GM21717 (cell line): Measurements from ENCODE around the gene NOXRED1.
A peak's percentile ranks its signal among the peaks of the same experiment; 100 is the strongest.
"Not testable (repeated sequence)": the region's sequence is repeated elsewhere in the genome, so short reads cannot be mapped to it uniquely, and the experiment has no call there.

Experiments
- ATAC-seq: cut with Tn5 transposase; IDR thresholded peaks from one replicate; pipeline ENCODE4 v1.9.1; 2021; ENCODE audit warnings: mild to moderate bottlenecking, moderate library complexity; ENCODE audit not compliant: unreplicated experiment

The NOXRED1 gene, protein sequence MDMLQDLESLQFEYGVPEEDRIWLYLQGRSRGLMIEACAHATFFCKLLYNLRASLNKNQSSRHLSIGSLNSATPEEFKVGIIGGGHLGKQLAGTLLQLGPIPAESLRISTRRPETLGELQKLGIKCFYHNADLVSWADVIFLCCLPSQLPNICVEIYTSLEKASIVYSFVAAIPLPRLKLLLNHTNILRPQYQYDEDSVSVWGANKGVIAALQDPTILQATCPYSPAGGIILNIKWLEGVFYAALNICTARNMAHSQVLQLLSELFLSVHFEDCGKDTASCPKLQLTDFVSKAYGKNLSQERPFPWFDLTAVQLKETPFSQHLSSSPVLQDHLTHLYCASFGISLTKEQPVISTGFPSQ

DNA sequence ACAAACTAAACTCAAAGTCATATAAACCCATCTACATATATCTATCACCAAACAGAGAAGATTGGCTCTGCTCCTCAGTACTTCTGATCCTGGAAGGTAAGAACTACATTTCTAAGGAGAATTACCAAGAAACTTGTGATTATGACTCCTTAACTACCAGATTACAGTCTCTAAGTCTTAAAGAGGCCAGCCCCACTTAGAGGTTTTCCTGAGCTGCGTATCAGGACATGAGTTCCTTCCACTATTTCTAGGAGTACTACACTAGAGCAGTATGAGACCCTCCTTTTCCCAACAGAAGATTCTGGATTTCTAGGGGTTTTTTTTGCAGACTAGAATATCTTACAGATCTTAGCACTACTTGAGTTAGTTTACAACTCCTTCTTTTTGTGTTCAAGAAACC, at the start of gene NOXRED1:
Gene NOXRED1, minus strand, starts transcription at position 101 of the 400 bp plus-strand sequence. CDS start 634 bp downstream, outside the sequence.
- ATAC-seq, result no peak

- ATAC-seq, result no peak
These were observed 47.0 kb upstream of the NOXRED1 start for GRCh38 chr14:77470224-77470870.

DNA sequence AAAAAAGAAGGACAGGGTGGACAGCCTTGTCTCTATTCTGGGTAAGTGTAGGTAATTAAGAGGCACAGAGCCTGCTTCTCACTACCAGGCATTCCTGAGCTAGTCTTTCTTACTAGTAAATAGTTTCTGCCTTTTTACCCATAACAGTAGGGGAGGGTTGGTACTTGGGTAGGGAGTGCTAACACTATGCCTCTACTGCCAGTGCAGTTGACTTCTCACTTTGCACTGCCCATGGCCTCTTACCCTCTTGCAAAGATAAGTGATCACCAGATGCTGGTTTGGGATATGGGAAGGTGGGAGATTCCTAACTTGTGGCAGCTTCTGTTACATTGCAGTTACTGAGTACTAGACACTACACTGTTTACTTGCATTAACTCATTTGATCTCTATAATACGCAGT, 46.2 kb upstream of the NOXRED1 start:
- no peak for ATAC-seq

DNA sequence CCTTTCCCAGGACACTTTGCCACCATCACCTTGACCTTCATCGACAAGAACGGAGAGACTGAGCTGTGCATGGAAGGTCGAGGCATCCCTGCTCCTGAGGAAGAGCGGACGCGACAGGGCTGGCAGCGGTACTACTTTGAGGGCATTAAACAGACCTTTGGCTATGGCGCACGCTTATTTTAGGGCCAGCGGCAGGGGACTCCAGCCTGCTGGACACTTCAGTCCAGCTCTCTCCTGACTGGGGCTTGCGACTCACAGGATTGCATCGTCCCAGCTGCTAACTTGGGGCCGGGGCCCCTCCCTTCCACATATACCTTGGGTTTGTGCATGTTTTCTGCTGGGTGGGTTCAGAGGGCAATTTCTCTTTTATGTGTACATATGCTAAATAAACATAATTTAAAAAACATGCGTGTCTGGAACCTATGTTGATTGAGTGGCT, 45.8 kb upstream of the NOXRED1 start:
- ATAC-seq, result no peak

- no peak for ATAC-seq
These were observed 44.5 kb upstream of the NOXRED1 start for GRCh38 chr14:77467801-77468200.

DNA sequence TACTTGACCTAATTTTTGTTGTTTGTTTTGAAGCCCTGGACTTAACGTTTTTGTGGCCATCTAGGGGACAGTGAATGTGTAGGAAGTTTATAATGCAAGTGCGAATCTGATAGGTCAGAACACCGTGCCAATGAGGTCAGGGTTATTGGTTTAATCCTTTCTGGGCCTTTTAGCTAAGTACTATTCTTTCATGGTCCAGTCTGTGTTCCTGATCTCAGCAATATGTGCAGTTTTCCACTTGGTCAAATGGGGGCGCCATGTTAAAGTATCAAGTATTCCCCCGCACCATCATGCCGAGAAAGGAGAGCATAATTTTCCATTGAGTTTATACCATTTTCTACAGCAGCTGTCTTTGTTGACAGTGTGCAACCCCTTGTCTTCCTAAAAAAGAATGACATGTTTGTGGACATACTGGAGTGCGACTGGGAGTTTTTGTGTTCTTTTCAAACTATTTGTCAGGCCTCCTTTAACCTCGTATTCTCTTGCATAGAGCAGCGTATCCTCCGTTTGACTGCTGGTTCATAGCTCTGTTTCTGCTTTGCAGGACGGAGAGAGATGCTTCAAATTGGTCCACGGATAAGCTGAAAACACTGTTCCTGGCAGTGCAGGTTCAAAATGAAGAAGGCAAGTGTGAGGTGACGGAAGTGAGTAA, 35.9 kb upstream of the NOXRED1 start:
- no peak for ATAC-seq

DNA sequence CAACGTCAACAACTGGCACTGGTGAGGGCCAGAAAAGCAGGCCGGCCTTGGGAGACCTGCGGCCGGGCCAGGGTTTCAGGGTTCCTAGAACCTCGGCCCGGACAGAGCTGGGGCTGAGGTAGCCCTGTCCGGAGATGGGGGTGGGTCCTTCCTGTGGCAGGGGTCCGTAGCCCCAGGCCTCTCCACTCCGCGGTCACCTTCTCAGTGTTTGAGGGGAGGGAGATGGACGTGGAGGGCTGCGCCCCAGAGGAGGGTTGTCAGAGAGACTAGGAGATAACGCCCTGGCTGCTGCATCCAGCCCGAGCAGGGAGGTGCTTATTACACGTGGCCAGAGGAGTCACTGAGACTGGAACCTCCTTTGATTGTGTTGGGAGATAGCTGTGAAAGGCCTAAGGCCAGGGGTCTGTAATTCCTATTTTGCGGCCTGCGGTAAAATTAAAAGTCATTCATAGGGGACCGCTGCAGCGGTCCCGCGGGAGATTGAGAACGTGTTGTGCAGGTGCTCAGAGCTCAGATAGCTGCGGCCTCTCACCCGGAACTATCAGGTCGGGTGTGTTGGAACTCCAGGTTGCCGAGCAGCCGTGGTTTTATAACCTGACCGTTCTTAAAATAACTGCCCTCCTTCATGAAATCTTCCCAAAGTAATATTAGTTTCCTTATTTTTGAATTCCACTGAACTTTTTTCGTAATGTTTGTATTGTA, 35.1 kb upstream of the NOXRED1 start:
- ATAC-seq, result peak; percentile 14

GRCh38 chr14:77457522-77458248, 34.4 kb upstream of the NOXRED1 start, which contains the start of the genes AHSA1 and VIPAS39:
TSS of gene AHSA1 (plus strand) at chr14:77458093. CDS start at chr14:77458190, 97 bp downstream.
TSS of gene VIPAS39 (minus strand) at chr14:77457601. CDS start at chr14:77454102, 3,499 bp downstream.
- peak; percentile 90 for ATAC-seq

- ATAC-seq, result peak; percentile 21
These were observed 33.8 kb upstream of the NOXRED1 start for GRCh38 chr14:77457115-77457521.

DNA sequence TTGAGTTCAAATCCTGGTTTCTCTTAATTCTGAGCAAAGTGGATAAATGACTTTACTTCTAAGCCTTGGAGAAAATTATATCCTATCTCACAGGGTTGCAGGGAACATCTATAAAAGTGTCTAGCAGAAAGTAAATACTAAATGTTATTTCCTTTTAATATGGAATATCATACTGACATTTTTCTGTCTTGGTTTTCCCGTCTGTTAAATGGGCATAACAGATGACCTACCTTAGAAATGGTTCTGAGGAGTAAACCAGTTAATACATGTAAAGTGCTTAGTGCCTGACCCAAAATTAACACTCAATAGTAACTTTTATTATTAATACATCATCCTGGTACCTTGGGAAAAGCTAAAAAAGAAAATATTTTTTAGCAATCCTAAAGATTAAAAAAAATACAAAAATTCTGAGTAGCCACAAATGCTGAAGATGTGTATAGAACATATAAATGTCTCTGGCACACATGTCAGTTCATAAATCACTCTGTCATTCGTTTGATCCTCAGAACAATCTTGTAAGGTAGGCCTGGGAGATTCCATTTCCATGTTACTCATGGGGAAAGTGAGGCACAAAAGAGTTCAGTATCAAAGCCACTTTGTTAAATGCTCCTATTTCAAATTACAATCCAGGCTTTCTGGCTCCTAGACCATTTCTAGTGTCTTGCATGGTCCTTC, 32.8 kb upstream of the NOXRED1 start:
- no peak for ATAC-seq

GRCh38 chr14:77442196-77442595, 18.9 kb upstream of the NOXRED1 start:
- no peak for ATAC-seq

DNA sequence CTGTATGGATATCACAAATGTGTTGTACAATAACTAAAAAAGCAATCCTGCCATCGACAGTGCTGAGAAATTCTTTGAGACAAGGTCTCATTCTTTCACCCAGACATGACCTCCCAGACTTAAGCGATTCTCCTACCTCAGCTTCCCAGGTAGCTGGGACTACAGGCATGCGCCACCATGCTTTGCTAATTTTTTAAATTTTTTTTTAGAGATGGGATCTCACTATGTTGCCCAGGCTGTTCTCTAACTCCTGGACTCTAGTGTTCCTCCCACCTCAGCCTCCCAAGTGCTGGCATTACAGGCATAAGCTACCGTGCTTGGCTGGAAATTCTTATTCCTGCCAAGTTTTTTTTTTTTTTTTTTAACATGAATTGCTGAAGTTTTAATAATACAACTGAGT, 16.5 kb upstream of the NOXRED1 start:
- ATAC-seq, result no peak

DNA sequence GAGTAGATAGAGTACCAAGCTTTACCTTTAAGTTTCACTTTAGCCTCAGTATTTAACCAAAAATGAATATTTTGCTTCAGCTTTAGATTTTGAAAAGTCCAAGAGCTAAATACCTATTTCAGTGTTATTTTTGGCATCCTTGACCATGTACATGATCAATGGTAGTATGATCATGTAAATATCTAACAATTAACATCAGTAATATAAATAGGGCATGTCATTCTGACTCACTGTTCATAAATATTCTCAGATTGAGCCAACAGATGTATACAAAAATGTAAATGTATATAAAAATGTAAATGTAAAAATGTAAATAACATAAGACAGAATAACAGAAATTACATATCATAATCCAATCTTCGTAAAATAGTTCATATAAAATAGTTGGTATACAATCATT, 15.3 kb upstream of the NOXRED1 start:
- ATAC-seq, result no peak

DNA sequence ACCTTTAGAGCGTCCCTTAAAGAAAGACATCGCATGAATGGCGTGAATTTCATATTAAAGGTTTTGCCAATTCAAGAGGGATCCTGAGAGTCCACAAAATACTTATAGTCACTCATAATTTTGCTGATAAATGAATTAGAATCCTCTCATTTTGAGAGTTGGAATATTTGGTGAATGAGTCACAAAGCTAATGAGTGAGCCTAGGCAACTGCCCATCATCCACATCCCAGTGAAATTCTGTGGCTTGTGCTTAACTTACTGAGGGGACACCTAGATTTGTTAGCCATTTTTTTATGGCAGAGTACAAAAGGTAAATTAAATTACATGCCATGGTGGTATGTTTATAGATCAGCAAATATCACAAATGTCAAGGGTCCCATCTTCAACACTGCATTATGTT, 12.7 kb upstream of the NOXRED1 start:
- ATAC-seq, result no peak

DNA sequence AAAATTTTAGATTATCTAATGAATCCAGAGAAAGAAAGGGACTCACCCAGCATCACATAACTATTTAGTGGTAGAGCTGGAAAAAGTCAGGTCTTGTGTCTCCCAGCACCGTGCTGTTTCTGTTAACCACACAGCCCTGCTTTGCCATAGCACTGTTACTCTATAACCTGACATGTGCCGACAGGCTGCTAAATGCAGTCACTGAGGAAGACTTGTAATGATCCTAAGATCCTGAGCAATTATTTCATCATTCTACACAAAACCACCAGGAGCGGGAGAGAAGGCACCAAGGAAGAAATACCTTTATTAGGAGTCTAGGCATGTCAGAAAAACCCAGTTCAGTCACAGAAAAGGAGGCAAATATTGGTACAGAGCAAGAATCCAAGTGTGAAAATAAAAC, 3.1 kb upstream of the NOXRED1 start:
- ATAC-seq, result no peak

DNA sequence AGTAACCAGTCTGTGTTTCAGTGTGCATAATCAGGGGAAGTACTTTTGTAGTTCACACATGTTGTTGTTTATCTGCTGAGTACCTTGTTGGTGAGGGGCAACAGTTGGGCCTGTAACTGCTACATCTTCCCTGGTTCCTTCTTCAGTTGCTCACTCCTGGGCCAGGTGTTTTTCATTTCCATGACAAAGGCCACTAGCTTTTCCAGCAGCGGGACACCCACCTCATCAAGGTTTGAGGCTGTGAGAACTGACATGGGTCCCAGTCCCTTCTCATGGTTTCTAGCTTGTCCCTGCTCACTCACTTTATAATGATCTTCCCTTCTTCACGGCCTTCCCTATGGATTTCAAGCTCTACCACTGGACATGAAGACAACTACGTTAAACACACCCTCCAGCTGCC, 1.5 kb upstream of the NOXRED1 start:
- ATAC-seq, result no peak

GRCh38 chr14:77421201-77421600, 2.1 kb downstream of the NOXRED1 start:
- ATAC-seq, result no peak

GRCh38 chr14:77416836-77417235, 6.5 kb downstream of the NOXRED1 start:
- ATAC-seq, result no peak

- not testable (repeated sequence) for ATAC-seq
These were observed 7.2 kb downstream of the NOXRED1 start for GRCh38 chr14:77416098-77416497.
